Glomerular endothelial cell (primary cell): ENCODE measurements around the gene NUP210L. TPM values are rescaled to one million over a fixed set of nuclear protein-coding genes. Genes with fewer than 3 reads are reported as not detected.
"Not testable (repeated sequence)": the region's sequence is repeated elsewhere in the genome, so short reads cannot be mapped to it uniquely, and the experiment has no call there.

Experiments used
- DNase-seq: peaks from one replicate; pipeline ENCODE4 v3.0.0-alpha.2; 2011; ENCODE audit warnings: low read depth, low spot score; ENCODE audit errors: extremely low read depth
- total RNA-seq: library from RNA; depleted of rRNA; stranded (reverse); fragments of >200 nt; gene quantifications from 2 replicates; pipeline ENCODE4 v1.2.3, GENCODE V29; 2015

Gene NUP210L
- total RNA-seq, 1 donor from 2014 or later: not detected

- DNase-seq: no peak
These were observed 50.3 kb downstream of the NUP210L start for GRCh38 chr1:154104433-154105082.

- DNase-seq: not testable (repeated sequence)
These were observed 54.7 kb downstream of the NUP210L start for GRCh38 chr1:154100141-154100540.

GRCh38 chr1:154097873-154098272 lies 57.0 kb downstream of the NUP210L start:
- DNase-seq: no peak

- no peak for DNase-seq
These were observed 59.3 kb downstream of the NUP210L start for GRCh38 chr1:154095456-154096060.

- DNase-seq: no peak
These were observed 60.5 kb downstream of the NUP210L start for GRCh38 chr1:154094411-154094810.

GRCh38 chr1:154093699-154094098 lies 61.2 kb downstream of the NUP210L start:
- no peak for DNase-seq

GRCh38 chr1:154091706-154092105 lies 63.2 kb downstream of the NUP210L start:
- DNase-seq: no peak

- no peak for DNase-seq
These were observed 67.3 kb downstream of the NUP210L start for GRCh38 chr1:154087574-154087973.

- DNase-seq: not testable (repeated sequence)
These were observed 71.8 kb downstream of the NUP210L start for GRCh38 chr1:154083057-154083456.

GRCh38 chr1:154081386-154082126 lies 73.3 kb downstream of the NUP210L start:
- DNase-seq: no peak

GRCh38 chr1:154076413-154076812 lies 78.5 kb downstream of the NUP210L start:
- no peak for DNase-seq

GRCh38 chr1:154075746-154076145 lies 79.1 kb downstream of the NUP210L start:
- no peak for DNase-seq

GRCh38 chr1:154062309-154062708 lies 92.6 kb downstream of the NUP210L start:
- no peak for DNase-seq

GRCh38 chr1:154047436-154047835 lies 107.4 kb downstream of the NUP210L start:
- not testable (repeated sequence) for DNase-seq

GRCh38 chr1:154033697-154034096 lies 121.2 kb downstream of the NUP210L start:
- not testable (repeated sequence) for DNase-seq

GRCh38 chr1:154019940-154020339 lies 134.9 kb downstream of the NUP210L start:
- DNase-seq: no peak

GRCh38 chr1:154019269-154019668 lies 135.6 kb downstream of the NUP210L start:
- DNase-seq: no peak

- no peak for DNase-seq
These were observed 140.5 kb downstream of the NUP210L start for GRCh38 chr1:154014154-154014907.

GRCh38 chr1:154012543-154012942 lies 142.3 kb downstream of the NUP210L start:
- not testable (repeated sequence) for DNase-seq

- DNase-seq: no peak
These were observed 142.7 kb downstream of the NUP210L start for GRCh38 chr1:154012129-154012528.

- no peak for DNase-seq
These were observed 148.7 kb downstream of the NUP210L start for GRCh38 chr1:154006136-154006535.
